HG03159 (cell line): Measurements from ENCODE around the gene GNAI1.

Source experiments
- ATAC-seq: cut with Tn5 transposase; IDR thresholded peaks from one replicate; pipeline ENCODE4 v1.9.1; 2021; ENCODE audit warnings: mild to moderate bottlenecking, moderate library complexity; ENCODE audit not compliant: unreplicated experiment

Gene GNAI1

GRCh38 chr7:80134536-80135308 is at the start of gene GNAI1:
Gene GNAI1 (plus strand): TSS chr7:80134831. CDS start chr7:80135161, 330 bp downstream.
- ATAC-seq = no peak

- no peak for ATAC-seq
Measured at GRCh38 chr7:80087051-80087770, 47.4 kb upstream of the GNAI1 start.

- no peak for ATAC-seq
Measured at GRCh38 chr7:80087771-80088170, 46.9 kb upstream of the GNAI1 start.

GRCh38 chr7:80088705-80089104 is 45.9 kb upstream of the GNAI1 start:
- ATAC-seq = no peak

- ATAC-seq = no peak
Measured at GRCh38 chr7:80089366-80089765, 45.3 kb upstream of the GNAI1 start.

- no peak for ATAC-seq
Measured at GRCh38 chr7:80093349-80093748, 41.3 kb upstream of the GNAI1 start.

- no peak for ATAC-seq
Measured at GRCh38 chr7:80095545-80095944, 39.1 kb upstream of the GNAI1 start.

- ATAC-seq = no peak
Measured at GRCh38 chr7:80097756-80098155, 36.9 kb upstream of the GNAI1 start.

GRCh38 chr7:80098795-80099194 is 35.8 kb upstream of the GNAI1 start:
- ATAC-seq = peak; percentile 87

GRCh38 chr7:80100254-80100653 is 34.4 kb upstream of the GNAI1 start:
- ATAC-seq = no peak

GRCh38 chr7:80105701-80106408 is 28.8 kb upstream of the GNAI1 start:
- ATAC-seq = no peak

GRCh38 chr7:80106498-80107113 is 28.0 kb upstream of the GNAI1 start:
- ATAC-seq = peak; percentile 75

GRCh38 chr7:80107278-80107677 is 27.4 kb upstream of the GNAI1 start:
- peak; percentile 63 for ATAC-seq

GRCh38 chr7:80110376-80110775 is 24.3 kb upstream of the GNAI1 start:
- ATAC-seq = no peak

- no peak for ATAC-seq
Measured at GRCh38 chr7:80114159-80114558, 20.5 kb upstream of the GNAI1 start.

- no peak for ATAC-seq
Measured at GRCh38 chr7:80124526-80125264, 9.9 kb upstream of the GNAI1 start.

GRCh38 chr7:80127412-80128160 is 7.0 kb upstream of the GNAI1 start:
- ATAC-seq = no peak

- ATAC-seq = no peak
Measured at GRCh38 chr7:80128918-80129317, 5.7 kb upstream of the GNAI1 start.

- no peak for ATAC-seq
Measured at GRCh38 chr7:80129785-80130184, 4.8 kb upstream of the GNAI1 start.
